Colonic mucosa (tissue), 4 donors: ENCODE measurements around the gene TBL3. TPM values are rescaled to one million over a fixed set of nuclear protein-coding genes. Genes with fewer than 3 reads are reported as not detected.

ENCODE experiments used
- DNase-seq: peaks from one replicate; pipeline ENCODE4 v3.0.0-alpha.2; 2020
- H3K27ac ChIP-seq: fragments of 200-600 bp; one replicate; pipeline ENCODE4 v1.8.0; 2021
- H3K27me3 ChIP-seq: fragments of 200-600 bp; one replicate; pipeline ENCODE4 v1.8.0; 2021
- H3K36me3 ChIP-seq: fragments of 200-600 bp; one replicate; pipeline ENCODE4 v1.8.0; 2021
- H3K4me1 ChIP-seq: fragments of 200-600 bp; one replicate; pipeline ENCODE4 v1.8.0; 2021; ENCODE audit warnings: mild to moderate bottlenecking
- H3K4me3 ChIP-seq: fragments of 200-600 bp; one replicate; pipeline ENCODE4 v1.8.0; 2021
- H3K9ac ChIP-seq, 2 donors: one replicate each; pipeline ENCODE4 v1.7.0; 2013; ENCODE audit warnings: control low read depth in 2 of 2, low read depth in 2 of 2, low read length in 2 of 2
- H3K9me3 ChIP-seq: fragments of 200-600 bp; one replicate; pipeline ENCODE4 v1.8.0; 2021
- CTCF ChIP-seq: fragments of 200-600 bp; IDR thresholded peaks from one replicate; pipeline ENCODE4 v1.8.0; 2022; ENCODE audit warnings: antibody characterized with exemption, mild to moderate bottlenecking
- intact Hi-C: fragments of 100-400 bp; cut with DNase I; formaldehyde crosslinking; loops from one replicate; pipeline ENCODE4 v1.14.1; 2022
- total RNA-seq, 2 donors: library from RNA; stranded (reverse); fragmentation: NEBNext Ultra II Directional in 1 of 2; extraction: Animal tissue kit (Norgen Biotek cat#: 25700) in 1 of 2; gene quantifications; one replicate each; pipeline ENCODE4 v1.2.1, GENCODE V29; 2021
- donor health status: healthy.
- donor health status: DM: no; HTN: no; CAD: no.
- donor health status: DM: no; HTN: no; CAD: no.

Gene TBL3
- total RNA-seq, 2 donors from 2014 or later: 19.4 to 43.1 TPM

DNA sequence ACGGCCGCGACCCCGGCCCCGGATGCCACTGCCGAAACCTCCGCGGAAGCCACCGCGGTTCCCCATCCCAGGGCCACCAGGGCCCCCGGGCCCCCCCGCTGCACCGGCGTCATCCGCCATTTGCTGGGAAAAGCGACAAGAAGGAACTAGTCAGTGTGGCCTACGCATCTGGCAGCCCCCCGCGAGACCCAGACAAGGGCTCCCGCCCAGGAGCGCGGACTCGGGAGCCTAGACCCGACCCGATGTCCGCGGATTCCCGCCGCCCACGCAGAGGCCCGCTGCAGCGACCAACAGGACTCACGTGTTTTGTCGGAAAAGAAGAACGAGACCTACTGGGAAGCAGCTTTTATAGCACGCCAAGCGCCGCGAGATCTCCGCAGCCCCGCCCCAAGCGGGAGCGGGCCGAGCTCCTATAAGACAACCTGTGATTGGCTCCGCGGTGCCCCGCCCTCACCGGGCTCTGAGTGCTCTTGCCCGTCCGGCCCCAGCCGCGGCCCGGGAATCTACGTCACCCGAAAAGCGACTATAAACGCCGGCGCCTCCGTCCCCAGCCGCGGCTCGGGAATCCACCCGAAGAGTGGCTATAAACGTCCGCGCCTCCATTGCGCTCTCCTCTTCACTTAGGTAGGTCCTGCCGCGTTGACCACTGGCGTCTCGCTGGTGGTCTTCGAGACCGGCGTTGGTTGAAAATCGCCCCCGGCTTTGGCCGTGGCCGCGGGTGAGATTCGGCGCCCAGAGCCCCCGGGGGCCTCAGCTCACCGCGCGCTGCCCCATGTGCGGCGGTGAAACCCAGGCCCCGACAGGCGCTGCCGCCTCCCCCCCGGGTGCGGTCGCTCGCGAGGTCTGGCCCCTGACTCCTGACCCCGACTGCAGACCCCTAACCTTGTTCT lies 7.1 kb upstream of the TBL3 start, which contains the start of gene RPS2:
RPS2 (minus strand) TSS at position 321 of the 890 bp plus-strand sequence; CDS start at position 120, 201 bp downstream.
- Histone ChIP-seq H3K4me1 (peaks cover 4% of the 10 kb centered on the region), H3K27ac (peak within 1 kb of the TSS; percentile 89), H3K9ac (peak within 1 kb of the TSS; percentile 77 to 99), H3K27me3 (no peaks in the 10 kb centered on the region), H3K36me3 (no peaks in the 10 kb centered on the region), H3K9me3 (no peaks in the 10 kb centered on the region), H3K4me3 (peak within 1 kb of the TSS; percentile 92)
- intact Hi-C loops: no loop called here
- no peak for TF ChIP-seq CTCF
- peak; percentile 99 for DNase-seq

DNA sequence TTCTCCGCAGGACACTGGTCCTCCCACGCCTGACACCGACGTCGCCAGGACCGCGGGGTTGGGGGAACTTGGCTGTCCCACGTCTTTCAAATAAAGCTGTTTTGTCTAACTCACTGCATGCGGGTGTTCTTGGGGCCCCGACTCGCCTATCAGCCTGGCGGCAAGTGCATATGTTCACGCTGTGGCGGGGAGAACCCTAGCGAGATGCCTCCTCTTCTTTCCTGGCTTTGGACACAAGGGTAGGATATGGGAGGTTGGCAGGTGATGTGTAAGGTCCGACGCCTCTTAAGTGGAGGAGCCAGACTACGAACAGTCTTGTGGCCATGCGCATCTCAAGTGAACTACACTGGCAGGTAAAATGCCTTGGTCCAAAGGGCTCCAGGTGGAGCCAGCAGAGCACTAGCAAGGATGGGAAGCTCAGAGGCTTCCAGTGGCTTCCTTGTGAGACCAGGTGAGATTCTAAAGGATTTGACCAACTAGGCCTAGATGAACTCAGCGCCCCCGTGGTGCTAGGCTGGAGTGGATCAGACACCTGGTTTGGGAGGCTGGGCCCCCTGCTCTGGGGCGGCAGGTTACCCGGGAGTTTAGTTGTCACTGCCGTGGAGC lies 6.4 kb upstream of the TBL3 start:
- intact Hi-C loops: no loop called here
- Histone ChIP-seq H3K36me3 (no peaks in the 10 kb centered on the region), H3K9ac (peak overlapping the region; percentile 77 to 99), H3K27ac (peak overlapping the region; percentile 89), H3K9me3 (no peaks in the 10 kb centered on the region), H3K4me3 (peak overlapping the region; percentile 92), H3K27me3 (no peaks in the 10 kb centered on the region), H3K4me1 (peaks cover 3% of the 10 kb centered on the region)
- DNase-seq: no peak
- no peak for TF ChIP-seq CTCF

- intact Hi-C loops: no loop called here
- TF ChIP-seq CTCF: no peak
- peak within 1 kb of the TSS; percentile 77 to 99 for H3K9ac ChIP-seq
- H3K27ac ChIP-seq: peak within 1 kb of the TSS; percentile 89
- no peak for DNase-seq
- no peaks in the 10 kb centered on the region for H3K27me3 ChIP-seq
- H3K9me3 ChIP-seq: no peaks in the 10 kb centered on the region
- H3K4me3 ChIP-seq: peak within 1 kb of the TSS; percentile 92
- H3K36me3 ChIP-seq: no peaks in the 10 kb centered on the region
- peaks cover 4% of the 10 kb centered on the region for H3K4me1 ChIP-seq
Measured at GRCh38 chr16:1966460-1966859, 5.4 kb upstream of the TBL3 start, which contains the start of gene RNF151. RNF151 (plus strand) TSS chr16:1966856; CDS start chr16:1966882, 26 bp downstream.

- Histone ChIP-seq H3K4me1 (peaks cover 11% of the 10 kb centered on the region), H3K9me3 (no peaks in the 10 kb centered on the region), H3K4me3 (no peak overlapping the region), H3K9ac (no peak overlapping the region), H3K27me3 (no peaks in the 10 kb centered on the region), H3K27ac (no peak overlapping the region), H3K36me3 (no peaks in the 10 kb centered on the region)
- no peak for DNase-seq
- no peak for TF ChIP-seq CTCF
- intact Hi-C loops: no loop called here
Measured at GRCh38 chr16:1968146-1968953, 3.5 kb upstream of the TBL3 start.

- Histone ChIP-seq H3K27ac (peak overlapping the region; percentile 24), H3K9ac (peak overlapping the region; percentile 90 to 91), H3K9me3 (no peaks in the 10 kb centered on the region), H3K27me3 (no peaks in the 10 kb centered on the region), H3K4me3 (peak overlapping the region; percentile 99), H3K4me1 (peaks cover 11% of the 10 kb centered on the region), H3K36me3 (peaks cover 6% of the 10 kb centered on the region)
- DNase-seq: no peak
- intact Hi-C loops: no loop called here
- TF ChIP-seq CTCF: no peak
Measured at GRCh38 chr16:1972490-1972877, 631 bp downstream of the TBL3 start.
